H9 (cell line): ENCODE measurements around the gene C12orf57. TPM values are rescaled to one million over a fixed set of nuclear protein-coding genes. Genes with fewer than 3 reads are reported as not detected.

ENCODE experiments used
- DNase-seq: peaks from one replicate; pipeline ENCODE4 v3.0.0-alpha.2; 2017
- H2AFZ ChIP-seq: one replicate; pipeline ENCODE4 v1.6.1; 2013; ENCODE audit warnings: mild to moderate bottlenecking, low read length, control low read depth, moderate library complexity
- H2AK5ac ChIP-seq: 2 replicates; pipeline ENCODE4 v1.6.1; 2013; ENCODE audit warnings: low read length, control low read depth, mixed read lengths; ENCODE audit not compliant: insufficient read length
- H2BK120ac ChIP-seq: one replicate; pipeline ENCODE4 v1.6.1; 2013; ENCODE audit warnings: low read depth, mild to moderate bottlenecking, low read length, control low read depth, inconsistent platforms; ENCODE audit not compliant: poor library complexity, severe bottlenecking
- H2BK12ac ChIP-seq: 2 replicates; pipeline ENCODE4 v1.6.1; 2013; ENCODE audit warnings: low read length, control low read depth, mixed read lengths, low read depth; ENCODE audit not compliant: insufficient read length
- H2BK15ac ChIP-seq: 2 replicates; pipeline ENCODE4 v1.6.1; 2013; ENCODE audit warnings: low read depth, low read length, control low read depth
- H2BK20ac ChIP-seq: one replicate; pipeline ENCODE4 v1.6.1; 2013; ENCODE audit warnings: low read depth, mild to moderate bottlenecking, low read length, control low read depth, inconsistent platforms; ENCODE audit not compliant: poor library complexity, severe bottlenecking
- H2BK5ac ChIP-seq: 2 replicates; pipeline ENCODE4 v1.6.1; 2013; ENCODE audit warnings: low read length, control low read depth, mixed read lengths; ENCODE audit not compliant: insufficient read length
- H3K14ac ChIP-seq: 2 replicates; pipeline ENCODE4 v1.6.1; 2013; ENCODE audit warnings: low read length, control low read depth; ENCODE audit not compliant: insufficient read depth
- H3K18ac ChIP-seq: 2 replicates; pipeline ENCODE4 v1.6.1; 2013; ENCODE audit warnings: low read depth, mild to moderate bottlenecking, mixed read lengths, low read length, control low read depth; ENCODE audit not compliant: insufficient read length
- H3K23ac ChIP-seq: 2 replicates; pipeline ENCODE4 v1.6.1; 2013; ENCODE audit warnings: low read length, control low read depth, mixed read lengths, low read depth; ENCODE audit not compliant: insufficient read length
- H3K23me2 ChIP-seq: 2 replicates; pipeline ENCODE4 v1.6.1; 2013; ENCODE audit warnings: low read depth, mild to moderate bottlenecking, mixed read lengths, low read length, control low read depth; ENCODE audit not compliant: insufficient read length, poor library complexity, severe bottlenecking
- H3K27ac ChIP-seq: 2 replicates; pipeline ENCODE4 v1.5.1; 2013; ENCODE audit warnings: low read length, control low read depth, mixed read lengths, low read depth; ENCODE audit not compliant: insufficient read length
- H3K27me3 ChIP-seq: 2 replicates; pipeline ENCODE4 v1.6.1; 2013; ENCODE audit warnings: low read length, control low read depth, inconsistent platforms; ENCODE audit not compliant: insufficient read depth
- H3K4ac ChIP-seq: 2 replicates; pipeline ENCODE4 v1.6.1; 2013; ENCODE audit warnings: low read depth, mild to moderate bottlenecking, control low read depth, inconsistent platforms, low read length, moderate library complexity
- H3K4me1 ChIP-seq: 2 replicates; pipeline ENCODE4 v1.6.1; 2013; ENCODE audit warnings: low read length, control low read depth, inconsistent platforms; ENCODE audit not compliant: insufficient read depth
- H3K4me2 ChIP-seq: 2 replicates; pipeline ENCODE4 v1.6.1; 2013; ENCODE audit warnings: low read length, control low read depth, mixed read lengths; ENCODE audit not compliant: insufficient read length, insufficient read depth
- H3K56ac ChIP-seq: 2 replicates; pipeline ENCODE4 v1.6.1; 2013; ENCODE audit warnings: low read depth, mild to moderate bottlenecking, mixed read lengths, low read length, control low read depth; ENCODE audit not compliant: insufficient read length
- H3K79me1 ChIP-seq: 2 replicates; pipeline ENCODE4 v1.6.1; 2013; ENCODE audit warnings: low read depth, mild to moderate bottlenecking, moderate library complexity, low read length, control low read depth, inconsistent platforms; ENCODE audit not compliant: insufficient read depth, poor library complexity, severe bottlenecking
- H3K79me2 ChIP-seq: 2 replicates; pipeline ENCODE4 v1.6.1; 2013; ENCODE audit warnings: low read length, control low read depth, inconsistent platforms; ENCODE audit not compliant: insufficient read depth
- H3K9ac ChIP-seq: 2 replicates; pipeline ENCODE4 v1.6.1; 2013; ENCODE audit warnings: low read length, control low read depth, mixed read lengths; ENCODE audit not compliant: insufficient read length; ENCODE audit errors: extremely low read depth
- H3K9me3 ChIP-seq: one replicate; pipeline ENCODE4 v1.6.1; 2013; ENCODE audit warnings: low read depth, low read length, inconsistent platforms; ENCODE audit not compliant: control insufficient read depth
- H3T11ph ChIP-seq: one replicate; pipeline ENCODE4 v1.6.1; 2013; ENCODE audit warnings: mild to moderate bottlenecking, low read length, control low read depth, inconsistent platforms
- H4K20me1 ChIP-seq: one replicate; pipeline ENCODE4 v1.6.1; 2013; ENCODE audit not compliant: control insufficient read depth, insufficient read length, insufficient read depth
- H4K5ac ChIP-seq: 2 replicates; pipeline ENCODE4 v1.6.1; 2013; ENCODE audit warnings: low read depth, mild to moderate bottlenecking, mixed read lengths, low read length, control low read depth; ENCODE audit not compliant: insufficient read length
- H4K8ac ChIP-seq: replicated peaks from 2 replicates; pipeline ENCODE4 v1.6.1; 2013; ENCODE audit warnings: low read length, control low read depth, mixed read lengths, low read depth; ENCODE audit not compliant: insufficient read length
- H4K91ac ChIP-seq: 2 replicates; pipeline ENCODE4 v1.6.1; 2013; ENCODE audit warnings: low read depth, mild to moderate bottlenecking, moderate library complexity, mixed read lengths, low read length, control low read depth; ENCODE audit not compliant: insufficient read length
- H3K27ac Mint-ChIP-seq, 3 experiments: 2 replicates in 2 of 3; 3 replicates in 1 of 3; pipeline ENCODE4 v1.8.0; 2020 to 2021; ENCODE audit warnings: mixed read lengths in 3 of 3, mild to moderate bottlenecking in 1 of 3, moderate library complexity in 1 of 3
- H3K27me3 Mint-ChIP-seq: 2 replicates; pipeline ENCODE4 v1.8.0; 2021; ENCODE audit warnings: low read depth, mild to moderate bottlenecking, moderate library complexity, mixed read lengths
- H3K36me3 Mint-ChIP-seq, 3 experiments: 2 replicates in 2 of 3; 3 replicates in 1 of 3; pipeline ENCODE4 v1.8.0; 2020 to 2021; ENCODE audit warnings: low read depth in 3 of 3, mixed read lengths in 3 of 3; ENCODE audit not compliant: insufficient read depth in 1 of 3
- H3K4me1 Mint-ChIP-seq, 2 experiments: 2 replicates each; pipeline ENCODE4 v1.8.0; 2020; ENCODE audit warnings: mixed read lengths in 2 of 2
- H3K4me3 Mint-ChIP-seq, 2 experiments: 2 replicates in 1 of 2; 3 replicates in 1 of 2; pipeline ENCODE4 v1.8.0; 2020 to 2021; ENCODE audit warnings: mild to moderate bottlenecking in 2 of 2, mixed read lengths in 2 of 2, moderate library complexity in 1 of 2
- H3K9me3 Mint-ChIP-seq, 2 experiments: 2 replicates in 1 of 2; 3 replicates in 1 of 2; pipeline ENCODE4 v1.8.0; 2020; ENCODE audit warnings: mild to moderate bottlenecking in 2 of 2, mixed read lengths in 2 of 2, moderate library complexity in 1 of 2
- CTCF ChIP-seq: fragments of 200-600 bp; sonication (generic); conservative IDR thresholded peaks from 3 replicates; pipeline ENCODE4 v1.8.0; 2021; ENCODE audit warnings: antibody characterized with exemption, mild to moderate bottlenecking
- WGBS: extraction: QIAGEN DNeasy Blood & Tissue Kit; methylation state at CpG from one replicate; pipeline ENCODE4 v1.1.7; 2013; ENCODE audit warnings: missing lambda C conversion rate, low lambda C conversion rate, mixed read lengths; ENCODE audit not compliant: insufficient read length; ENCODE audit errors: extremely low coverage; 5-methylcytosine and 5-hydroxymethylcytosine counted together
- total RNA-seq: library from RNA; stranded (reverse); gene quantifications from 2 replicates; pipeline ENCODE4 v1.2.1, GENCODE V29; 2021

The C12orf57 gene
- total RNA-seq, 1 experiment from 2014 or later, result 195 TPM

GRCh38 chr12:6966351-6966750, 22.5 kb downstream of the C12orf57 start:
- Histone ChIP-seq H3K27me3 (no peaks in the 10 kb centered on the region), H3K23me2 (peaks cover 19% of the 10 kb centered on the region), H2BK5ac (no peak overlapping the region), H3K9ac (no peak overlapping the region), H4K91ac (no peak overlapping the region), H3K79me2 (peaks cover 11% of the 10 kb centered on the region; the same call in 1 of the 2 replicates), H3T11ph (no peak overlapping the region), H2AFZ (no peak overlapping the region), H2BK12ac (no peak overlapping the region), H3K9me3 (no peaks in the 10 kb centered on the region), H3K56ac (no peak overlapping the region), H4K8ac (no peak overlapping the region), H4K20me1 (peaks cover 2% of the 10 kb centered on the region), H3K18ac (no peak overlapping the region), H4K5ac (no peak overlapping the region), H2AK5ac (no peak overlapping the region), H3K14ac (no peak overlapping the region), H3K4ac (no peak overlapping the region), H2BK15ac (no peak overlapping the region), H2BK20ac (no peak overlapping the region), H3K4me1 (peaks cover 4% of the 10 kb centered on the region; the same call in 1 of the 2 replicates), H3K23ac (no peak overlapping the region), H3K27ac (no peak overlapping the region), H2BK120ac (no peak overlapping the region), H3K79me1 (peaks cover 7% of the 10 kb centered on the region), H3K4me2 (no peak overlapping the region)
- Mint-ChIP-seq H3K27ac (peak overlapping the region in 1 of 3 experiments; percentile 83; a peak in 2 of 7 replicates), H3K9me3 (no peaks in the 10 kb centered on the region; a peak in 2 of 5 replicates), H3K4me3 (peak overlapping the region in 1 of 2 experiments; percentile 54; a peak in 1 of 5 replicates), H3K4me1 (peaks cover 39 to 57% of the 10 kb centered on the region in 2 experiments), H3K27me3 (no peaks in the 10 kb centered on the region), H3K36me3 (peaks cover 39 to 62% (median 49%) of the 10 kb centered on the region in 3 experiments)
- WGBS, result no CpG with 5 or more reads among the region's 7 CpGs
- DNase-seq, result no peak
- no peak for TF ChIP-seq CTCF
